Natural killer cell (primary cell): ENCODE measurements around the gene NOL4L. TPM values are rescaled to one million over a fixed set of nuclear protein-coding genes. Genes with fewer than 3 reads are reported as not detected.
A peak's percentile ranks its signal among the peaks of the same experiment; 100 is the strongest.

Experiments
- ATAC-seq, 3 donors: fragments of 150-1000 bp in 2 of 3; fragments of 200-7000 bp in 1 of 3; cut with Tn5 transposase; 1 replicate in 1 of 3; 2 replicates in 2 of 3; pipeline ENCODE4 v1.10.0; 2021; ENCODE audit warnings: mild to moderate bottlenecking in 2 of 3, moderate library complexity in 2 of 3
- DNase-seq, 2 donors: peaks; one replicate each; pipeline versions ENCODE4 v3.0.0 to v3.0.0-alpha.2; 2013 to 2021; ENCODE audit warnings: mixed read lengths in 1 of 2
- H3K27ac ChIP-seq: one replicate; pipeline ENCODE4 v1.5.1; 2013; ENCODE audit warnings: mild to moderate bottlenecking, low read length
- H3K27me3 ChIP-seq: one replicate; pipeline ENCODE4 v1.6.1; 2013; ENCODE audit warnings: low read length; ENCODE audit not compliant: control insufficient read depth, insufficient read depth
- H3K36me3 ChIP-seq: one replicate; pipeline ENCODE4 v1.6.1; 2013; ENCODE audit warnings: low read length; ENCODE audit not compliant: control insufficient read depth, insufficient read depth
- H3K4me1 ChIP-seq: one replicate; pipeline ENCODE4 v1.6.1; 2013; ENCODE audit warnings: low read length; ENCODE audit not compliant: control insufficient read depth, insufficient read depth
- H3K4me3 ChIP-seq: one replicate; pipeline ENCODE4 v1.5.1; 2013; ENCODE audit warnings: low read length
- H3K9me3 ChIP-seq: one replicate; pipeline ENCODE4 v1.6.1; 2013; ENCODE audit warnings: low read length; ENCODE audit not compliant: control insufficient read depth, insufficient read depth
- H3K27ac Mint-ChIP-seq, 2 donors: one replicate each; pipeline ENCODE4 v1.8.0; 2022; ENCODE audit warnings: mild to moderate bottlenecking in 2 of 2, mixed read lengths in 2 of 2, moderate library complexity in 1 of 2
- H3K27me3 Mint-ChIP-seq, 2 donors: one replicate each; pipeline ENCODE4 v1.8.0; 2022; ENCODE audit warnings: low read depth in 2 of 2, mixed read lengths in 2 of 2
- H3K36me3 Mint-ChIP-seq: one replicate; pipeline ENCODE4 v1.8.0; 2022; ENCODE audit warnings: mixed read lengths
- H3K4me1 Mint-ChIP-seq, 2 donors: one replicate each; pipeline ENCODE4 v1.8.0; 2022; ENCODE audit warnings: mixed read lengths in 2 of 2
- H3K4me3 Mint-ChIP-seq: one replicate; pipeline ENCODE4 v1.8.0; 2022; ENCODE audit warnings: mild to moderate bottlenecking, moderate library complexity, mixed read lengths
- H3K9me3 Mint-ChIP-seq, 2 donors: one replicate each; pipeline ENCODE4 v1.8.0; 2022; ENCODE audit warnings: mixed read lengths in 2 of 2
- WGBS: methylation state at CpG from one replicate; pipeline ENCODE4 v1.1.7; 2013; ENCODE audit warnings: missing lambda C conversion rate; ENCODE audit not compliant: insufficient coverage; 5-methylcytosine and 5-hydroxymethylcytosine counted together
- intact Hi-C: fragments of 100-400 bp; cut with micrococcal nuclease; formaldehyde crosslinking; loops from one replicate; pipeline ENCODE4 v1.14.2; 2022
- total RNA-seq, 4 donors: library from RNA; stranded (reverse); fragments of 120-200 nt in 1 of 4; gene quantifications; one replicate each; pipeline versions ENCODE4 v1.2.3 to v1.2.4, GENCODE V29; 2013 to 2022
- TF ChIP-seq, protein P1 (sequence below): fragments of 200-600 bp; IDR thresholded peaks from one replicate; pipeline ENCODE4 v1.8.0; 2022; ENCODE audit warnings: antibody characterized with exemption

Gene NOL4L
- total RNA-seq, 3 donors from 2014 or later (not counting 1 experiment from before 2014, with no cell fraction given), result 101 to 136 (median 114) TPM

DNA sequence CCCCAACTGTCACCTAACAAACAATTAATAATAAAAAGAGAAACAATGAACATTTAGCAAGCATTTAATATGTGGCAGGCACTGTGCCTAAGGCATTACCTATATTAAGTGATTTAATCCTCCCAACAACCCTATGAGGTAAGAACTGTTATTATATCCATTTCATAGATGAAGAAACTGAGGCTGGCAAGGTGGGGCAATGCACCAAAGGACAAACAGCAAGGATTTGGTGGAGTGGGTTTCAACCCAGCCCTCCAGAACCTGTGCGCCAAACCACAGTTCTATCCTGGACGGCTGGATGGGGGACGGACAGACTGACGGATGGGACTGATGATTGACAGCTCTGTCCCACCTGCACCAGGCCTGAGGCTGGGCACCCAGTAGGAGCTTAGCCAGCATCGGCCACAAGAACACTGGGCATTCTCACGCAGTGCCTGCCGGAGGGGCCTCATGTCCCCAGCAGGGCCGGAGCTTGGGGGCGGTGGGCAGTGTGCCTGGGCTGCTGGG lies 24.6 kb downstream of the NOL4L start:
- Mint-ChIP-seq H3K9me3 (no peaks in the 10 kb centered on the region), H3K27me3 (no peaks in the 10 kb centered on the region), H3K4me1 (peaks cover 73 to 85% of the 10 kb centered on the region in 2 donors), H3K27ac (peak overlapping the region; percentile 92 to 93), H3K4me3 (peak overlapping the region; percentile 81), H3K36me3 (no peaks in the 10 kb centered on the region)
- Histone ChIP-seq H3K4me1 (peaks cover 92% of the 10 kb centered on the region), H3K27ac (peak overlapping the region; percentile 77), H3K36me3 (no peaks in the 10 kb centered on the region), H3K4me3 (no peak overlapping the region), H3K9me3 (no peaks in the 10 kb centered on the region), H3K27me3 (no peaks in the 10 kb centered on the region)
- DNase-seq (no peak), ATAC-seq (peak in 1 of 3 donors; percentile 1)
- TF ChIP-seq, protein P1, sequence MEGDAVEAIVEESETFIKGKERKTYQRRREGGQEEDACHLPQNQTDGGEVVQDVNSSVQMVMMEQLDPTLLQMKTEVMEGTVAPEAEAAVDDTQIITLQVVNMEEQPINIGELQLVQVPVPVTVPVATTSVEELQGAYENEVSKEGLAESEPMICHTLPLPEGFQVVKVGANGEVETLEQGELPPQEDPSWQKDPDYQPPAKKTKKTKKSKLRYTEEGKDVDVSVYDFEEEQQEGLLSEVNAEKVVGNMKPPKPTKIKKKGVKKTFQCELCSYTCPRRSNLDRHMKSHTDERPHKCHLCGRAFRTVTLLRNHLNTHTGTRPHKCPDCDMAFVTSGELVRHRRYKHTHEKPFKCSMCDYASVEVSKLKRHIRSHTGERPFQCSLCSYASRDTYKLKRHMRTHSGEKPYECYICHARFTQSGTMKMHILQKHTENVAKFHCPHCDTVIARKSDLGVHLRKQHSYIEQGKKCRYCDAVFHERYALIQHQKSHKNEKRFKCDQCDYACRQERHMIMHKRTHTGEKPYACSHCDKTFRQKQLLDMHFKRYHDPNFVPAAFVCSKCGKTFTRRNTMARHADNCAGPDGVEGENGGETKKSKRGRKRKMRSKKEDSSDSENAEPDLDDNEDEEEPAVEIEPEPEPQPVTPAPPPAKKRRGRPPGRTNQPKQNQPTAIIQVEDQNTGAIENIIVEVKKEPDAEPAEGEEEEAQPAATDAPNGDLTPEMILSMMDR, result no peak
- intact Hi-C loops, result no loop called here
- 32% methylated on average over 9 of the region's 9 CpGs for WGBS

DNA sequence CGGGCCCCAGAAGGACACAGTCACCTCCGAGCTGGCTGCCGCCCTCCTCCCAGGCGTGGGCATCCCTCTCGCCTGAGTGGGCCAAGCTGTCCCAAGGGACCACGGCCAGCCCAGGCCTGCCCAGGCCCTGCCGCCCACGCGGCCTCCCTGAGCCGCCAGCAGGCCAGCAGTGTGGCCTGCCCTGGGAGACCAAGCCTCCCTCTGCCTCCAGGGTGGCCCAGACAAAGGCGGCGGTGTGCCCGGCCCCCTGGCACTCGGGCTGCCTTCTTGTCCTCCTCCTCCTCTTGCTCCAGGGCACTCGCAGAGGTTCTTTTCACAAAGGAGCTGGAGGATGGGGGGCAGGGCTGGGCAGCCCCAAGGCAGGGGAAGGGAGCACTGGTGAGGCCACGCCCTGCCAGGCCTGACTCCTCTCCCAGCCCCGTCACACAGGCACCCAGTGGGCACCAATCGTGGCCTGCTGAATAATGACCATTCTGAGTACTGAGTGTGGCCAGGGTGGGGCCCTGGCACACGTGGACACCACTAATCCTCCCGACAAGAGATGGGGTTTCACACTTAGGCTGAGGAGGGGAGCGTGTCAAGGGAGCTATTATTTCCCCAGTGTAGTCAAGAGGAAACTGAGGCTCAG lies 25.3 kb downstream of the NOL4L start:
- no peaks in the 10 kb centered on the region for H3K9me3 Mint-ChIP-seq
- Histone ChIP-seq H3K27me3 (no peaks in the 10 kb centered on the region), H3K4me3 (no peak overlapping the region), H3K4me1 (peaks cover 92% of the 10 kb centered on the region), H3K9me3 (no peaks in the 10 kb centered on the region), H3K27ac (peak overlapping the region; percentile 77), H3K36me3 (no peaks in the 10 kb centered on the region)
- DNase-seq (no peak), ATAC-seq (peak in 2 of 3 donors; percentile 22 to 48)
- TF ChIP-seq, protein P1, result no peak
- peak overlapping the region; percentile 81 for H3K4me3 Mint-ChIP-seq
- no peaks in the 10 kb centered on the region for H3K27me3 Mint-ChIP-seq
- 68% methylated on average over 21 of the region's 21 CpGs for WGBS
- H3K36me3 Mint-ChIP-seq, result no peaks in the 10 kb centered on the region
- peak overlapping the region; percentile 92 to 93 for H3K27ac Mint-ChIP-seq
- peaks cover 78 to 86% of the 10 kb centered on the region in 2 donors for H3K4me1 Mint-ChIP-seq
- intact Hi-C loops, result no loop called here

GRCh38 chr20:32559205-32559752 lies 25.9 kb downstream of the NOL4L start:
- Histone ChIP-seq H3K9me3 (no peaks in the 10 kb centered on the region), H3K27ac (peak overlapping the region; percentile 77), H3K4me1 (peaks cover 92% of the 10 kb centered on the region), H3K27me3 (no peaks in the 10 kb centered on the region), H3K4me3 (no peak overlapping the region), H3K36me3 (no peaks in the 10 kb centered on the region)
- peak overlapping the region; percentile 21 for H3K4me3 Mint-ChIP-seq
- peaks cover 80 to 86% of the 10 kb centered on the region in 2 donors for H3K4me1 Mint-ChIP-seq
- no peak for ATAC-seq
- 94% methylated on average over 7 of the region's 7 CpGs for WGBS
- TF ChIP-seq, protein P1, result no peak
- DNase-seq, result no peak
- no peaks in the 10 kb centered on the region for H3K9me3 Mint-ChIP-seq
- intact Hi-C loops, result no loop called here
- H3K36me3 Mint-ChIP-seq, result no peaks in the 10 kb centered on the region
- H3K27me3 Mint-ChIP-seq, result no peaks in the 10 kb centered on the region
- H3K27ac Mint-ChIP-seq, result peak overlapping the region; percentile 80 to 93
